ENCODE data around the gene CD37. TPM values are rescaled to one million over a fixed set of nuclear protein-coding genes. Genes with fewer than 3 reads are reported as not detected.

Gene CD37
- total and polyA plus RNA-seq, 10 of the 15 experiments (the other 5 are each of a cell fraction or from before 2014, with no cell fraction given) = 34.1 to 359 (median 108) TPM

DNA sequence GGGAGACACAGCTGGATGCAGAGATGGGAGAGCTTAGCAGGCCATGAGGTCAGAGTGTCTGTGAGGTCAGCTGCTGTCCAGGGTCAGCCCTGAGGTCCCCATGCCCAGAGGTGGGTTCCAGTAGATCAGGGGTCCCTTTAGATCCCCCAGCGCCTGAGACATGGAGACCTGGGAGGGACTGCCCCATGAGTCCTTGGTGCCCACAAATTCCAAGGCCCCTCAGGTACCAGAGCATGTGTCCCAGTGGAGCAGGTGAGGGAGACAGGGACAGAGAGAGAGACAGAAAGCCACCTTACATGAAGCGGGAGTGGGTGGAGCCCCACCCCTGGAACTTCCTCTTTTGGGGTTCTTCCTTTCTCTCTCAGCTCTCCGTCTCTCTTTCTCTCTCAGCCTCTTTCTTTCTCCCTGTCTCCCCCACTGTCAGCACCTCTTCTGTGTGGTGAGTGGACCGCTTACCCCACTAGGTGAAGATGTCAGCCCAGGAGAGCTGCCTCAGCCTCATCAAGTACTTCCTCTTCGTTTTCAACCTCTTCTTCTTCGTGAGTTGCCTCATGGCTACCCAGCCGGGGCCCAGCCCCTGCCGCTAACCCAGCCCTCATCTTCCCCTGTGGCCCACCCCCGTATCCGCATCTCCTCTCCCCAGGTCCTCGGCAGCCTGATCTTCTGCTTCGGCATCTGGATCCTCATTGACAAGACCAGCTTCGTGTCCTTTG is at the start of gene CD37 (continued):
- TF ChIP-seq, protein P1, sequence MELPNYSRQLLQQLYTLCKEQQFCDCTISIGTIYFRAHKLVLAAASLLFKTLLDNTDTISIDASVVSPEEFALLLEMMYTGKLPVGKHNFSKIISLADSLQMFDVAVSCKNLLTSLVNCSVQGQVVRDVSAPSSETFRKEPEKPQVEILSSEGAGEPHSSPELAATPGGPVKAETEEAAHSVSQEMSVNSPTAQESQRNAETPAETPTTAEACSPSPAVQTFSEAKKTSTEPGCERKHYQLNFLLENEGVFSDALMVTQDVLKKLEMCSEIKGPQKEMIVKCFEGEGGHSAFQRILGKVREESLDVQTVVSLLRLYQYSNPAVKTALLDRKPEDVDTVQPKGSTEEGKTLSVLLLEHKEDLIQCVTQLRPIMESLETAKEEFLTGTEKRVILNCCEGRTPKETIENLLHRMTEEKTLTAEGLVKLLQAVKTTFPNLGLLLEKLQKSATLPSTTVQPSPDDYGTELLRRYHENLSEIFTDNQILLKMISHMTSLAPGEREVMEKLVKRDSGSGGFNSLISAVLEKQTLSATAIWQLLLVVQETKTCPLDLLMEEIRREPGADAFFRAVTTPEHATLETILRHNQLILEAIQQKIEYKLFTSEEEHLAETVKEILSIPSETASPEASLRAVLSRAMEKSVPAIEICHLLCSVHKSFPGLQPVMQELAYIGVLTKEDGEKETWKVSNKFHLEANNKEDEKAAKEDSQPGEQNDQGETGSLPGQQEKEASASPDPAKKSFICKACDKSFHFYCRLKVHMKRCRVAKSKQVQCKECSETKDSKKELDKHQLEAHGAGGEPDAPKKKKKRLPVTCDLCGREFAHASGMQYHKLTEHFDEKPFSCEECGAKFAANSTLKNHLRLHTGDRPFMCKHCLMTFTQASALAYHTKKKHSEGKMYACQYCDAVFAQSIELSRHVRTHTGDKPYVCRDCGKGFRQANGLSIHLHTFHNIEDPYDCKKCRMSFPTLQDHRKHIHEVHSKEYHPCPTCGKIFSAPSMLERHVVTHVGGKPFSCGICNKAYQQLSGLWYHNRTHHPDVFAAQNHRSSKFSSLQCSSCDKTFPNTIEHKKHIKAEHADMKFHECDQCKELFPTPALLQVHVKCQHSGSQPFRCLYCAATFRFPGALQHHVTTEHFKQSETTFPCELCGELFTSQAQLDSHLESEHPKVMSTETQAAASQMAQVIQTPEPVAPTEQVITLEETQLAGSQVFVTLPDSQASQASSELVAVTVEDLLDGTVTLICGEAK (IDR thresholded peaks at IDR 0.05; ENCODE audit: borderline replicate concordance) = no peak; the same call in 1 of the 2 replicates
- peak; percentile 92 for TF ChIP-seq PML (IDR thresholded peaks at IDR 0.05; ENCODE audit: low read length)
- 0 out of 2 replicates have a peak, but pooled peaks have one; percentile 33 for TF ChIP-seq YY1 (IDR thresholded peaks at IDR 0.05; ENCODE audit: low read depth, low read length)
- no peak for TF ChIP-seq EP300 (IDR thresholded peaks at IDR 0.05; ENCODE audit: borderline replicate concordance in 1 of 2, control insufficient read depth in 1 of 2, low read depth in 2 of 2, low read length in 2 of 2)
- peak; percentile 93 for TF ChIP-seq POLR2AphosphoS5 (IDR thresholded peaks at IDR 0.05; ENCODE audit: low read length)
- TF ChIP-seq, protein P2, sequence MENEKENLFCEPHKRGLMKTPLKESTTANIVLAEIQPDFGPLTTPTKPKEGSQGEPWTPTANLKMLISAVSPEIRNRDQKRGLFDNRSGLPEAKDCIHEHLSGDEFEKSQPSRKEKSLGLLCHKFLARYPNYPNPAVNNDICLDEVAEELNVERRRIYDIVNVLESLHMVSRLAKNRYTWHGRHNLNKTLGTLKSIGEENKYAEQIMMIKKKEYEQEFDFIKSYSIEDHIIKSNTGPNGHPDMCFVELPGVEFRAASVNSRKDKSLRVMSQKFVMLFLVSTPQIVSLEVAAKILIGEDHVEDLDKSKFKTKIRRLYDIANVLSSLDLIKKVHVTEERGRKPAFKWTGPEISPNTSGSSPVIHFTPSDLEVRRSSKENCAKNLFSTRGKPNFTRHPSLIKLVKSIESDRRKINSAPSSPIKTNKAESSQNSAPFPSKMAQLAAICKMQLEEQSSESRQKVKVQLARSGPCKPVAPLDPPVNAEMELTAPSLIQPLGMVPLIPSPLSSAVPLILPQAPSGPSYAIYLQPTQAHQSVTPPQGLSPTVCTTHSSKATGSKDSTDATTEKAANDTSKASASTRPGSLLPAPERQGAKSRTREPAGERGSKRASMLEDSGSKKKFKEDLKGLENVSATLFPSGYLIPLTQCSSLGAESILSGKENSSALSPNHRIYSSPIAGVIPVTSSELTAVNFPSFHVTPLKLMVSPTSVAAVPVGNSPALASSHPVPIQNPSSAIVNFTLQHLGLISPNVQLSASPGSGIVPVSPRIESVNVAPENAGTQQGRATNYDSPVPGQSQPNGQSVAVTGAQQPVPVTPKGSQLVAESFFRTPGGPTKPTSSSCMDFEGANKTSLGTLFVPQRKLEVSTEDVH (IDR thresholded peaks at IDR 0.05; ENCODE audit: low read depth, partially characterized antibody) = no peak
- no peak for TF ChIP-seq ZNF622 (IDR thresholded peaks at IDR 0.05)
- TF ChIP-seq NFIC (IDR thresholded peaks at IDR 0.05; ENCODE audit: low read depth, low read length) = peak; percentile 53; the same call in 1 of the 2 replicates
- TF ChIP-seq, protein P3, sequence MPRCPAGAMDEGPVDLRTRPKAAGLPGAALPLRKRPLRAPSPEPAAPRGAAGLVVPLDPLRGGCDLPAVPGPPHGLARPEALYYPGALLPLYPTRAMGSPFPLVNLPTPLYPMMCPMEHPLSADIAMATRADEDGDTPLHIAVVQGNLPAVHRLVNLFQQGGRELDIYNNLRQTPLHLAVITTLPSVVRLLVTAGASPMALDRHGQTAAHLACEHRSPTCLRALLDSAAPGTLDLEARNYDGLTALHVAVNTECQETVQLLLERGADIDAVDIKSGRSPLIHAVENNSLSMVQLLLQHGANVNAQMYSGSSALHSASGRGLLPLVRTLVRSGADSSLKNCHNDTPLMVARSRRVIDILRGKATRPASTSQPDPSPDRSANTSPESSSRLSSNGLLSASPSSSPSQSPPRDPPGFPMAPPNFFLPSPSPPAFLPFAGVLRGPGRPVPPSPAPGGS (IDR thresholded peaks at IDR 0.05; ENCODE audit: borderline replicate concordance, insufficient read depth, low read depth, low read length, poor library complexity, severe bottlenecking) = no peak
- peak in 1 of 2 experiments; percentile 92; a peak in 2 of 4 replicates for TF ChIP-seq SRF (IDR thresholded peaks at IDR 0.05; ENCODE audit: low read depth in 2 of 2, low read length in 2 of 2)
- no peak for TF ChIP-seq SMC3 (IDR thresholded peaks at IDR 0.05; ENCODE audit: borderline replicate concordance, low read length)
- peak; percentile 87 for TF ChIP-seq IKZF1 (conservative IDR thresholded peaks at IDR 0.05)
- TF ChIP-seq SIN3A (IDR thresholded peaks at IDR 0.05; ENCODE audit: low read depth, low read length) = peak; percentile 34; the same call in 1 of the 2 replicates
- TF ChIP-seq, protein P4, sequence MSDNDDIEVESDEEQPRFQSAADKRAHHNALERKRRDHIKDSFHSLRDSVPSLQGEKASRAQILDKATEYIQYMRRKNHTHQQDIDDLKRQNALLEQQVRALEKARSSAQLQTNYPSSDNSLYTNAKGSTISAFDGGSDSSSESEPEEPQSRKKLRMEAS (IDR thresholded peaks at IDR 0.05; ENCODE audit: low read depth, low read length) = no peak; the same call in 1 of the 2 replicates
- TF ChIP-seq, protein P5, sequence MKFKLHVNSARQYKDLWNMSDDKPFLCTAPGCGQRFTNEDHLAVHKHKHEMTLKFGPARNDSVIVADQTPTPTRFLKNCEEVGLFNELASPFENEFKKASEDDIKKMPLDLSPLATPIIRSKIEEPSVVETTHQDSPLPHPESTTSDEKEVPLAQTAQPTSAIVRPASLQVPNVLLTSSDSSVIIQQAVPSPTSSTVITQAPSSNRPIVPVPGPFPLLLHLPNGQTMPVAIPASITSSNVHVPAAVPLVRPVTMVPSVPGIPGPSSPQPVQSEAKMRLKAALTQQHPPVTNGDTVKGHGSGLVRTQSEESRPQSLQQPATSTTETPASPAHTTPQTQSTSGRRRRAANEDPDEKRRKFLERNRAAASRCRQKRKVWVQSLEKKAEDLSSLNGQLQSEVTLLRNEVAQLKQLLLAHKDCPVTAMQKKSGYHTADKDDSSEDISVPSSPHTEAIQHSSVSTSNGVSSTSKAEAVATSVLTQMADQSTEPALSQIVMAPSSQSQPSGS (IDR thresholded peaks at IDR 0.05; ENCODE audit: low read length) = no peak
- TF ChIP-seq KDM1A (IDR thresholded peaks at IDR 0.05; ENCODE audit: borderline replicate concordance) = no peak
- TF ChIP-seq BCL11A (IDR thresholded peaks at IDR 0.05; ENCODE audit: low read depth, low read length) = no peak
- TF ChIP-seq WRNIP1 (IDR thresholded peaks at IDR 0.05; ENCODE audit: borderline replicate concordance, low read depth, low read length) = no peak
- peak; percentile 93 for TF ChIP-seq EED (IDR thresholded peaks at IDR 0.05; ENCODE audit: low read depth)

Measured in GM12878 (cell line).